Activated CD4-positive, alpha-beta T cell treated with anti-CD3 and anti-CD28 coated beads, Interleukin-2, amount 10 ng/mL, durations not matched to agents 7 days and 5 days (primary cell): ENCODE results near the gene MRPL41. TPM values are rescaled to one million over a fixed set of nuclear protein-coding genes. Genes with fewer than 3 reads are reported as not detected.
A peak's percentile ranks its signal among the peaks of the same experiment; 100 is the strongest.
"Not testable (repeated sequence)": the region's sequence is repeated elsewhere in the genome, so short reads cannot be mapped to it uniquely, and the experiment has no call there.

Experiments used
- CTCF ChIA-PET: fragments of 350-600 bp; sonication (Branson Sonifier 250); formaldehyde crosslinking; loops from one replicate; lab custom pipeline; 2021; ENCODE audit warnings: antibody characterized with exemption; lab: Charles Lee
- POLR2A ChIA-PET: fragments of 350-600 bp; sonication (Branson Sonifier 250); formaldehyde crosslinking; loops from one replicate; lab custom pipeline; 2021; ENCODE audit warnings: antibody characterized with exemption; lab: Charles Lee
- DNase-seq: peaks from one replicate; pipeline ENCODE4 v3.0.0-alpha.2; 2020
- H3K27ac Mint-ChIP-seq: one replicate; pipeline ENCODE4 v1.8.0; 2021; ENCODE audit warnings: mild to moderate bottlenecking, moderate library complexity, mixed read lengths
- H3K27me3 Mint-ChIP-seq: one replicate; pipeline ENCODE4 v1.8.0; 2021; ENCODE audit warnings: mixed read lengths
- H3K36me3 Mint-ChIP-seq: one replicate; pipeline ENCODE4 v1.8.0; 2021; ENCODE audit warnings: low read depth, mixed read lengths
- H3K4me1 Mint-ChIP-seq: one replicate; pipeline ENCODE4 v1.8.0; 2021; ENCODE audit warnings: mixed read lengths
- H3K4me3 Mint-ChIP-seq: one replicate; pipeline ENCODE4 v1.8.0; 2021; ENCODE audit warnings: mild to moderate bottlenecking, moderate library complexity, mixed read lengths
- H3K9me3 Mint-ChIP-seq: one replicate; pipeline ENCODE4 v1.8.0; 2021; ENCODE audit warnings: mixed read lengths
- total RNA-seq, 2 experiments: library from RNA; stranded (reverse); gene quantifications; one replicate each; pipeline ENCODE4 v1.2.3, GENCODE V29; 2021

MRPL41 gene
- total RNA-seq, 2 experiments from 2014 or later = 30.2 to 37.1 TPM

- Mint-ChIP-seq H3K9me3 (peaks cover 2% of the 10 kb centered on the region), H3K36me3 (peaks cover 5% of the 10 kb centered on the region), H3K27ac (no peak overlapping the region), H3K4me1 (peaks cover 22% of the 10 kb centered on the region), H3K27me3 (peaks cover 7% of the 10 kb centered on the region), H3K4me3 (no peak overlapping the region)
- ChIA-PET POLR2A (no interaction called here), CTCF (interaction anchor here (0.6 to 1.4 kb wide), 3 partner anchors 11 to 108 kb away, joined by 3 read pairs; partner anchors contain the start of genes EXD3 and NOXA1)
- DNase-seq = no peak
These were observed 20.4 kb upstream of the MRPL41 start for GRCh38 chr9:137531099-137531765.

- H3K27ac Mint-ChIP-seq, CTCF ChIA-PET, H3K27me3 Mint-ChIP-seq, H3K9me3 Mint-ChIP-seq, POLR2A ChIA-PET, DNase-seq, H3K4me3 Mint-ChIP-seq: not testable (repeated sequence)
- Mint-ChIP-seq H3K36me3 (peaks cover 10% of the 10 kb centered on the region), H3K4me1 (peaks cover 33% of the 10 kb centered on the region)
These were observed 18.7 kb upstream of the MRPL41 start for GRCh38 chr9:137532891-137533468.

DNA sequence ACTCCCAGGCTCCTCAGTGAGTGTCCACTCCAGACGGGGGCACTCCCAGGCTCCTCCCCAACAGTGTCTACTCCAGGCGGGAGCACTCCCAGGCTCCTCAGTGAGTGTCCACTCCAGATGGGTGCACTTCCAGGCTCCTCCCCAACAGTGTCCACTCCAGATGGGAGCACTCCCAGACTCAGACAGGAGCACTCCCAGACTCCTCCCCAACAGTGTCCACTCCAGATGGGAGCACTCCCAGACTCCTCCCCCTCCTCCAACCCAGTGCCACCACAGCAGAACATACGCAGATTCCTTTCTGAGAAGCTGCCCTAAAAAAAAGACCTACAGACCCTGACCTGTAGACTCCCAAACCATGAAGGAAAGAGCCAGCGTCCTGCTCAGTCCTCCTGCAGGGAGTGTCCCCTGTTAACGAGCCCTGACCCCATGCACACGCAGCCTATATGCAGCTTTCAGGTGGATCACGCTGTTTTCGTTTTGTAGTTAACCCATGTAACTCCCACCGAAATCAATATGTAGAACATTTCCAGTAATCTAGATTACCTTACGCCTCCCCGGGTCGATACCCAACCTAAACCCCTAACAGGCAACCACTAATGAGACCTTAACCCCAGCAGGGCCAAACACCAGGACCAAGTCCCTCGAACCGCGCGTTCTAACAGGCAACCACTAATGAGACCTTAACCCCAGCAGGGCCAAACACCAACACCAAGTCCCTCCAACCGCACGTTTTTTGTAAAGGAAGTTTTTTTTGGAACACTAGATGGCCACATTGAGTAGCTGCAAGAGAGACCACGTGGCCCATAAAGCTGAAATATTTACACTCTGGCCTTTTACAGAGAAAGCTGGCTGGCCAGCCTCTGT lies 17.2 kb upstream of the MRPL41 start:
- CTCF ChIA-PET = interaction anchor here (0.7 to 1.2 kb wide), 4 partner anchors 11 to 84 kb away, joined by 3 to 5 read pairs (median 4); partner anchors contain the start of genes EHMT1 and PNPLA7
- peak; percentile 33 for DNase-seq
- POLR2A ChIA-PET = interaction anchor here (0.6 kb wide), 1 partner anchor 43 kb away, joined by 3 read pairs; no protein-coding TSS in a partner anchor

GRCh38 chr9:137535120-137535428 lies 16.6 kb upstream of the MRPL41 start:
- peaks cover 10% of the 10 kb centered on the region for H3K36me3 Mint-ChIP-seq
- DNase-seq = no peak
- no peak overlapping the region for H3K4me3 Mint-ChIP-seq
- ChIA-PET POLR2A (no interaction called here), CTCF (interaction anchor here (0.7 to 1.2 kb wide), 4 partner anchors 12 to 84 kb away, joined by 3 to 5 read pairs (median 4); partner anchors contain the start of genes EHMT1 and PNPLA7)
- peaks cover 9% of the 10 kb centered on the region for H3K9me3 Mint-ChIP-seq
- H3K27ac Mint-ChIP-seq = peak overlapping the region; percentile 19
- H3K4me1 Mint-ChIP-seq = peaks cover 33% of the 10 kb centered on the region
- no peaks in the 10 kb centered on the region for H3K27me3 Mint-ChIP-seq

More for the DNA sequence above, 17.2 kb upstream of the MRPL41 start:
- Mint-ChIP-seq H3K27ac (no peak overlapping the region), H3K4me1 (peaks cover 33% of the 10 kb centered on the region), H3K36me3 (peaks cover 10% of the 10 kb centered on the region), H3K4me3 (no peak overlapping the region), H3K9me3 (peaks cover 9% of the 10 kb centered on the region), H3K27me3 (no peaks in the 10 kb centered on the region)

DNA sequence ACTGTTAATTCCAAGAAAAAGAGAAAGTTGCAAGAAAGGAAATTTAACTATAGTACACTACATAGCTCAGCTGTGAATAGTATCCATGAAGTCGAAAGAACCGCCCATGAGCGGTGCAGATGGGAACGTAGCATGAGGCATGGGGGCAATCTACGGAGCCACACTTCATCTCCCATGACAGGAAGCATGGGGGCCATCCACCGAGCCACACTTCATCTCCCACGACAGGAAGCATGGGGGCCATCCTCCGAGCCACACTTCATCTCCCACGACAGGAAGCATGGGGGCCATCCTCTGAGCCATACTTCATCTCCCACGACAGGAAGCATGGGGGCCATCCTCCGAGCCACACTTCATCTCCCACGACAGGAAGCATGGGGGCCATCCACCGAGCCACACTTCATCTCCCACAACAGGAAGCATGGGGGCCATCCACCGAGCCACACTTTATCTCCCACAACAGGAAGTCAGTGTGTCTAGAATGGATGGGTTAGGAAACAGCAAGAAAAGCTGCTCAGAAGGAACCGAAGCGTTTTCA lies 15.0 kb upstream of the MRPL41 start:
- peaks cover 25% of the 10 kb centered on the region for H3K4me1 Mint-ChIP-seq
- H3K9me3 Mint-ChIP-seq, CTCF ChIA-PET, H3K4me3 Mint-ChIP-seq, H3K27me3 Mint-ChIP-seq, DNase-seq, POLR2A ChIA-PET: not testable (repeated sequence)
- peak overlapping the region; percentile 51 for H3K27ac Mint-ChIP-seq
- H3K36me3 Mint-ChIP-seq = peaks cover 10% of the 10 kb centered on the region

GRCh38 chr9:137538058-137538457 lies 13.6 kb upstream of the MRPL41 start:
- CTCF ChIA-PET = interaction anchor here (0.7 to 1.7 kb wide), 4 partner anchors 9 to 103 kb away, joined by 3 to 4 read pairs (median 3); partner anchors contain the start of gene MRPL41
- H3K36me3 Mint-ChIP-seq = peaks cover 10% of the 10 kb centered on the region

GRCh38 chr9:137540536-137540935 lies 11.1 kb upstream of the MRPL41 start:
- ChIA-PET POLR2A (no interaction called here), CTCF (interaction anchor here (1.1 kb wide), 1 partner anchor 10 kb away, joined by 3 read pairs; no protein-coding TSS in a partner anchor)
- peaks cover 9% of the 10 kb centered on the region for H3K9me3 Mint-ChIP-seq
- H3K4me1 Mint-ChIP-seq = peaks cover 15% of the 10 kb centered on the region
- H3K4me3 Mint-ChIP-seq = no peak overlapping the region
- DNase-seq = no peak
- H3K27me3 Mint-ChIP-seq = no peaks in the 10 kb centered on the region
- peaks cover 7% of the 10 kb centered on the region for H3K36me3 Mint-ChIP-seq
- no peak overlapping the region for H3K27ac Mint-ChIP-seq

More at GRCh38 chr9:137538058-137538457, 13.6 kb upstream of the MRPL41 start:
- Mint-ChIP-seq H3K27me3 (no peaks in the 10 kb centered on the region), H3K4me1 (peaks cover 25% of the 10 kb centered on the region), H3K4me3 (no peak overlapping the region), H3K9me3 (peaks cover 9% of the 10 kb centered on the region), H3K27ac (no peak overlapping the region)
- DNase-seq = no peak
- POLR2A ChIA-PET = no interaction called here

GRCh38 chr9:137542486-137542885 lies 9.2 kb upstream of the MRPL41 start:
- POLR2A ChIA-PET = no interaction called here

GRCh38 chr9:137543237-137543963 lies 8.3 kb upstream of the MRPL41 start:
- Mint-ChIP-seq H3K9me3 (no peaks in the 10 kb centered on the region), H3K27me3 (no peaks in the 10 kb centered on the region), H3K4me1 (peaks cover 2% of the 10 kb centered on the region), H3K27ac (no peak overlapping the region), H3K4me3 (no peak overlapping the region), H3K36me3 (no peaks in the 10 kb centered on the region)
- CTCF ChIA-PET = no interaction called here
- POLR2A ChIA-PET = no interaction called here
- DNase-seq = no peak

More at GRCh38 chr9:137542486-137542885, 9.2 kb upstream of the MRPL41 start:
- Mint-ChIP-seq H3K9me3 (no peaks in the 10 kb centered on the region), H3K4me1 (peaks cover 1% of the 10 kb centered on the region), H3K27ac (no peak overlapping the region), H3K4me3 (no peak overlapping the region), H3K36me3 (no peaks in the 10 kb centered on the region), H3K27me3 (no peaks in the 10 kb centered on the region)
- CTCF ChIA-PET = interaction anchor here (0.5 to 1.1 kb wide), 2 partner anchors 11 to 42 kb away, joined by 3 read pairs; no protein-coding TSS in a partner anchor
- no peak for DNase-seq

DNA sequence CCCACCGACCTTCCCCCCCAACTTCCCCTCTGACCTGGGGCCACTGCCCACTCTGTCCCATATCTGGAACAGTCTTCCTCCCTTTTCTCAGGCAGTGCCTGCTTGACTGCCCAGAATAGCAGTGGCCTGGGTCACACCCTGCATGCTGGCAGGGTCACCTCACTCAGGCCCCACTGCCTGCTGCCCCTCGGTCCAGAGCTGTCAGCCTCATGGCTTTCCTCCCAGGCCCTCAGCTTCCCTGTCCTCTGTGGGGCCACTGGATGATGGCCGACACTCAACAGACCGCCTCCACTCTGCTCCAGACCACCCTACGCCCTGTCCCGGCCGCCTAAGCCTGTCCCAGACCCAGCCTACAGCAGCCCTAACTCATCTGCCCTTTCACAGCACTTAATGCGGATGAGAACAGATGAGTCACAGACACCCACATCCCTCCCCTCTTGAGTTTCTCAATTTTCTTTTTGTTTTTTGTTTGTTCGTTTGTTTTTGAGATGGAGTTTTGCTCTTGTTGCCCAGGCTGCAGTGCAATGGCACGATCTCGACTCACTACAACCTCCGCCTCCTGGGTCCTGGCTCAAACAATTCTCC lies 7.4 kb upstream of the MRPL41 start:
- CTCF ChIA-PET = no interaction called here
- peaks cover 4% of the 10 kb centered on the region for H3K4me1 Mint-ChIP-seq
- H3K36me3 Mint-ChIP-seq = no peaks in the 10 kb centered on the region
- POLR2A ChIA-PET = no interaction called here
- no peak overlapping the region for H3K27ac Mint-ChIP-seq
- no peak overlapping the region for H3K4me3 Mint-ChIP-seq
- no peaks in the 10 kb centered on the region for H3K27me3 Mint-ChIP-seq
- DNase-seq = no peak
- H3K9me3 Mint-ChIP-seq = no peaks in the 10 kb centered on the region

DNA sequence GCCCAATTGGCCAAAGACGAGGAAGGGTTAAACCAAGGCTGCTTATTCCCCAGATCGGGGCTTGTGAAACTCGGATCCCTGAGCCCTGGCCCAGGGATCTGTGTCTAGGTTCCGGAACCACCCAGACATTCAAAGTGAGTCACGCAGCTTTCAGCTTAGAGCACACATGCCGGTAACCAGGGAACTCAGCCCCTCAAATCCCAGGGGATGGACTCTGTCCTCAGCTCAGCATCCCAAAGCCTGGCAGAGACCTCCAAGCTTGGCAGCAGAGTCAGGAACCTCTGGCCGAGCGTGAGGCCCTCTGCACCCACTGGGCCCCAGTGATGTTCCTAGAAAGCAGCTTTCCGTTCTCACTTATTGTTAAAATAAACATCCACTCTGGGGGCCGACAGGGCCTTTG lies 6.6 kb upstream of the MRPL41 start:
- ChIA-PET CTCF (no interaction called here), POLR2A (no interaction called here)
- Mint-ChIP-seq H3K4me3 (no peak overlapping the region), H3K36me3 (no peaks in the 10 kb centered on the region), H3K9me3 (no peaks in the 10 kb centered on the region), H3K27me3 (no peaks in the 10 kb centered on the region), H3K4me1 (peaks cover 10% of the 10 kb centered on the region), H3K27ac (no peak overlapping the region)
- no peak for DNase-seq
